HEK293T (cell line): ENCODE results near the gene ADK.

Experiments used
- CTCF ChIA-PET: fragments of 350-600 bp; formaldehyde crosslinking; extraction: SDS; loops from one replicate; lab custom pipeline; 2021; ENCODE audit warnings: antibody characterized with exemption, inconsistent platforms; lab: Yijun Ruan, JAX
- POLR2A ChIA-PET: fragments of 350-600 bp; formaldehyde crosslinking; extraction: SDS; loops from one replicate; lab custom pipeline; 2020; ENCODE audit warnings: antibody characterized with exemption, inconsistent platforms; lab: Yijun Ruan, JAX
- DNase-seq: peaks from one replicate; pipeline ENCODE4 v3.0.0; 2012; ENCODE audit warnings: mixed read lengths; ENCODE audit errors: extremely low spot score
- ARNT ChIP-seq: fragments of 450-650 bp; IDR thresholded peaks from 2 replicates; pipeline ENCODE4 v1.6.1; 2017; ENCODE audit warnings: mild to moderate bottlenecking
- BHLHE40 ChIP-seq: fragments of 450-650 bp; IDR thresholded peaks from 2 replicates; pipeline ENCODE4 v1.6.1; 2016; ENCODE audit warnings: mild to moderate bottlenecking, moderate library complexity, borderline replicate concordance
- CTBP1 ChIP-seq: fragments of 450-650 bp; IDR thresholded peaks from 2 replicates; pipeline ENCODE4 v1.6.1; 2016; ENCODE audit warnings: borderline replicate concordance
- ELF4 ChIP-seq: fragments of 450-650 bp; IDR thresholded peaks from 2 replicates; pipeline ENCODE4 v1.6.1; 2017; ENCODE audit warnings: antibody characterized with exemption
- FOXA1 ChIP-seq: fragments of 450-650 bp; IDR thresholded peaks from 2 replicates; pipeline ENCODE4 v1.6.1; 2016; ENCODE audit warnings: mild to moderate bottlenecking
- FOXK2 ChIP-seq: fragments of 450-650 bp; IDR thresholded peaks from 2 replicates; pipeline ENCODE4 v1.6.1; 2016; ENCODE audit warnings: mild to moderate bottlenecking
- FOXM1 ChIP-seq: fragments of 450-650 bp; IDR thresholded peaks from 2 replicates; pipeline ENCODE4 v1.6.1; 2017; ENCODE audit warnings: mild to moderate bottlenecking, borderline replicate concordance
- HDGF ChIP-seq: fragments of 450-650 bp; IDR thresholded peaks from 2 replicates; pipeline ENCODE4 v1.6.1; 2017; ENCODE audit warnings: antibody characterized with exemption, borderline replicate concordance
- L3MBTL2 ChIP-seq: fragments of 450-650 bp; conservative IDR thresholded peaks from 2 replicates; pipeline ENCODE4 v1.6.1; 2016; ENCODE audit warnings: mild to moderate bottlenecking
- LEF1 ChIP-seq: fragments of 450-650 bp; IDR thresholded peaks from 2 replicates; pipeline ENCODE4 v1.6.1; 2017; ENCODE audit warnings: mild to moderate bottlenecking, borderline replicate concordance
- NFRKB ChIP-seq: fragments of 450-650 bp; IDR thresholded peaks from 2 replicates; pipeline ENCODE4 v1.6.1; 2016; ENCODE audit warnings: mild to moderate bottlenecking, moderate library complexity
- SP1 ChIP-seq: fragments of 450-650 bp; IDR thresholded peaks from 2 replicates; pipeline ENCODE4 v1.6.1; 2017
- SUZ12 ChIP-seq: fragments of 450-650 bp; IDR thresholded peaks from 2 replicates; pipeline ENCODE4 v1.6.1; 2016; ENCODE audit warnings: mild to moderate bottlenecking
- TARDBP ChIP-seq: fragments of 450-650 bp; IDR thresholded peaks from 2 replicates; pipeline ENCODE4 v1.6.1; 2016
- ZNF384 ChIP-seq: fragments of 450-650 bp; IDR thresholded peaks from 2 replicates; pipeline ENCODE4 v1.6.1; 2016
- TF ChIP-seq, protein P1 (sequence below): fragments of 450-650 bp; IDR thresholded peaks from 2 replicates; pipeline ENCODE4 v1.6.1; 2016

The ADK gene

DNA sequence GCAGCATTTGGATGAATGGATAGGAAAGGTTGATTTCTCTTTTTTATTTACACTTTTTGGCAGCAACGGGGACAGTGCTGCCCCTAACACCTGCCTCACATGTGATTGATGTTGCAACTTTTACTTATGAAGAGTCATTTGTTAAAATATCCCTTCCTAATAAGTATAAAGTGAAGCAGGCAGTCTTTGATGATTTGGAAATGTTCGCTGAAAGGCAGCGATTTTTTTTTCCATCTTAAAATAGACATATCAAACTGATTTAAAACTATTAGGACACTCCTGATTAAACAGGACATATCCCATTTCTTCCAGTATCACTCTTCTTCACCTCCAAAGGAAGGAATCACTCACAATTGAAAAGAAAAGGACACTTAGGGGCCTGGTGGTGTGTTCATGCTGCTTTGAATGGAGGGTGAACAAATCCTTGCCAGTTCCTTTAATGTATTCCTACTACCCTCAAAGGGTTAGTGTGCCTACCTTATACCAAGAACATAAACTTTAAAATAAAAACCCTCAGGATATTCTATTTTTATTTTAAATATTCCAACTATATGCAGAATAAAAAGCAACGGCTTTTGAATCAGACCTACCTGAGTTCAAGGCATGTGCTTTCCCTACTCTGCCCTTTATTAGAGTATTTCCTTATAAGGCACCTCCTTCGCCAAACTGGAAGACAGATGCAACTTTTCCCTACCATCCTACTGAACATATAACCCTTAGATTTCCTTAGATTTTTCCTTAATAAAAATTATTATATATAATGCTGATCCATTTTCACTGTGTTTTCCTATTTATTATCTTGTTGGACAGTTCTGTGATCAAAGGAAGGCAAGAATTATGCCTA is 1.1 kb downstream of the ADK start:
- TF ChIP-seq FOXM1 (no peak), FOXA1 (no peak), BHLHE40 (no peak), ARNT (no peak)
- ChIA-PET POLR2A (interaction anchor here (0.7 kb wide), 1 partner anchor 59 kb away, joined by 4 read pairs; no protein-coding TSS in a partner anchor), CTCF (interaction anchor here (1.2 to 1.6 kb wide), 2 partner anchors 11 to 87 kb away, joined by 3 to 5 read pairs; no protein-coding TSS in a partner anchor)
- DNase-seq: no peak

DNA sequence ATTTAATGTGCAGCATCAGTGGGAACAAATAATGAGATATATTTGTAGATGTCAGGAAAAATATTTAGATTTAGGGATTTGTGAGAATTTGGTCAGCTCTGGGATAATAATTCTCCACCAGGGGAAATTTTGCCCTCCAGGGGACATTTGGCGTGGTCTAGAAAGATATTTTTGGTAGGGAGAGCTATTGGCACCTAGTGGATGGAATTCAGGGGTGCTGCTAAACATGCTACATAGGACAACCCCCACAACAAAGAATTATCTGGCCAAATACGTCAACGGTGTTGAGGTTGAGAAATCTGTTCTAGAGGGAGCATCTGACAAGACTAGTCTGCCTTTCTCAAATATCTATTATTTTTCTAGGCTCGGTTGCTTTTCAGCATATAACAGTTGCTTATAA is 2.1 kb downstream of the ADK start:
- DNase-seq: no peak
- CTCF ChIA-PET: interaction anchor here (1.2 kb wide), 1 partner anchor 10 kb away, joined by 3 read pairs; no protein-coding TSS in a partner anchor
- POLR2A ChIA-PET: no interaction called here
- TF ChIP-seq HDGF (no peak), FOXK2 (no peak), SP1 (no peak), ARNT (no peak), BHLHE40 (no peak), LEF1 (no peak), TARDBP (no peak)

DNA sequence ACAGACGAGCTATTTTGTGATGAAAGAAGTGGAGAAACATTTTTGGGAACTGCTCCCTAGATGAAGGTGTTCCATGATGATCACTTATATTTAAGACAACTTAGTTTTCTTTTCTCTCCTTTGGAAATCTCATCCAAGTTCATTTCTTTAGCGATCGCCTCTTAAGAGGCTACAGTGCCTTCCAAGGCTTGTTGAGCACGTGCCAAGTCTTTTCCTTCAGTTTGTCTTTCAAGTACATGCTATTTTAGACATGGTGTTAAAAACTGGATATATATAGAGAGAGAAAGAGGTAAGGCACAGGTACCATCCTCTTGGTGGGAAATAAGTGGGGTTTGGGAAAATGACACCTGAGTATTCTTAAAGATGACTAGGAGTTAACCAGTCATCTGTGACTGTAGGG is 2.7 kb downstream of the ADK start:
- TF ChIP-seq HDGF (no peak), SP1 (no peak)
- DNase-seq: no peak
- CTCF ChIA-PET: interaction anchor here (1.2 kb wide), 1 partner anchor 9 kb away, joined by 3 read pairs; no protein-coding TSS in a partner anchor
- POLR2A ChIA-PET: no interaction called here

DNA sequence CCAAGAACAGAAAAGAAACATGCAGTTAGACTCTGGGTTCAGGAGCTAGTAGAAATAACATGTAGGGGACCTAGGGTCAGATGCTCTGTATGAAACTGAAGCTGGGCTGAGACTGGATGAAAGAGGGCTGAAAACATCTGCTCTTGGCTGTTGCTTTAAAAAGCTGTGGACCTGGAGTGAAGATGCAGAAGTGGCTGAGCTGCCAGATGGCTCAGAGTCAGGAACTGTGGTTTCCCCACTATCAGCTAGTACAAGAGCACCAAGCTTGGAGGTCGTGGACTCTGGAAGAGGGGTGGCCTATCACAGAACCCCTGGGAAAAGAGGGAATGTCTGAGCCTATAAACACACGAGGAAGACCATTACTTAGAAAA is 5.9 kb downstream of the ADK start:
- POLR2A ChIA-PET: interaction anchor here (1.8 kb wide), 1 partner anchor 20 kb away, joined by 7 read pairs; no protein-coding TSS in a partner anchor
- CTCF ChIA-PET: no interaction called here
- TF ChIP-seq CTBP1 (no peak), SUZ12 (no peak), FOXA1 (no peak), ZNF384 (no peak), ELF4 (no peak), SP1 (no peak), ARNT (no peak), NFRKB (no peak), LEF1 (no peak), FOXK2 (no peak), FOXM1 (no peak), HDGF (no peak), BHLHE40 (no peak), L3MBTL2 (no peak), TARDBP (no peak)
- TF ChIP-seq, protein P1, sequence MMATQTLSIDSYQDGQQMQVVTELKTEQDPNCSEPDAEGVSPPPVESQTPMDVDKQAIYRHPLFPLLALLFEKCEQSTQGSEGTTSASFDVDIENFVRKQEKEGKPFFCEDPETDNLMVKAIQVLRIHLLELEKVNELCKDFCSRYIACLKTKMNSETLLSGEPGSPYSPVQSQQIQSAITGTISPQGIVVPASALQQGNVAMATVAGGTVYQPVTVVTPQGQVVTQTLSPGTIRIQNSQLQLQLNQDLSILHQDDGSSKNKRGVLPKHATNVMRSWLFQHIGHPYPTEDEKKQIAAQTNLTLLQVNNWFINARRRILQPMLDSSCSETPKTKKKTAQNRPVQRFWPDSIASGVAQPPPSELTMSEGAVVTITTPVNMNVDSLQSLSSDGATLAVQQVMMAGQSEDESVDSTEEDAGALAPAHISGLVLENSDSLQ: no peak
- no peak for DNase-seq

DNA sequence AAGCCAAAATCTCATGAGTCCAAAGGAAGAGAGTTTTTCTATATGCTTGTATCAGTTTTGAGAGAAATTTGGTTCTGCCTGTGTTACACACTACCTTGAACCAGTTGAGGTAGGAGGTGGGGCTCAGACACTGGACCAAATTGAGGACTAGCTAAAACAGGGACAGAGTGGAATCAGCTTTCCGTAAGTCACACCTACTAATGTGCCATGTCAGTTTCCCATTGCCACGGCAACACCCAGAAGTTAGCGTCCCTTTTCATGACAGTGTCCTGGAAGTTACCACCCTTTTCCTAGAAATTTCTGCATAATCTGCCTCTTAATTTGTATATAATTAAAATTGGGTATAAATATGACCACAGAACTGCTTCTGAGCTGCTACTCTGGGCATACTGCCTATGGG is 9.0 kb downstream of the ADK start:
- ChIA-PET POLR2A (no interaction called here), CTCF (no interaction called here)
- TF ChIP-seq HDGF (no peak), FOXA1 (no peak), FOXK2 (no peak), L3MBTL2 (no peak), BHLHE40 (no peak), LEF1 (no peak), TARDBP (no peak), ELF4 (no peak), SP1 (no peak), SUZ12 (no peak)
- TF ChIP-seq, protein P1: no peak
- no peak for DNase-seq

DNA sequence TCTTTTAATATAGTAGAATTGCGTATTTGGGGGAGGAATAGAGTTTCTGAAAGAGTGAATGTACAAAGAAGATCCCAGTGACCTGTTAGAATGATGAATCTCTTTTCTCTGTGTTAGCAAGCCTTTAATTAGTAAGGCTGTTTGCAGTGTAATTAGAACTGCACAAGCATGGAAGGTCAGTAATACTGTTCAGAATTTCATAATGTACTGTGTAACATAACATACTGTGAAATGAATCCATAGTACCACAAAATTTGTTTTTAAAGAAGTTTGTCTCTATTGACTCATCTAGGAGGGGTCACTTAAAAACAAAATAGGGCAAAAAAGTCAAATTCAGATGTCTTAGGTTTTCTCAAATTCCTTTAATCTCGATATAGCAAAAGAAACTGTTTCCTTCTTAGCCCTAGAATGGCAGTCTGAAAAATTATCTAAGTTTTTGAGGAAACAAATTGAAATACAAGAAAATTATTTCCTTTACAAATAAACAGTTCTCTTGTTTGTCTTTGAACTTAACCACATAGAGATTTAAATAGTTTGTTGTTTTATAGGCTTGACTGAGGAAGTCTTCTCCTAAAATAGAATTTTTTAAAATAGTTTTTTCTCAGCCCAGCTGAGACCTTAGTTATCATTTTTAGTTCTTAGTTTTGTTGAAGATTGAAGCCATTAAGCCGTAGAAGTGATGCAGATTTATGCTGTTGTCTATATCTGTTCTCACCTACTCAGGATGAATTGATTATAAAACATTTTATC is 12.5 kb downstream of the ADK start:
- DNase-seq: no peak
- ChIA-PET CTCF (interaction anchor here (0.7 kb wide), 1 partner anchor 10 kb away, joined by 3 read pairs; no protein-coding TSS in a partner anchor), POLR2A (no interaction called here)
- no peak for TF ChIP-seq ELF4
- no peak for TF ChIP-seq TARDBP
- no peak for TF ChIP-seq CTBP1
- TF ChIP-seq ARNT: no peak
- no peak for TF ChIP-seq HDGF
- no peak for TF ChIP-seq ZNF384
- no peak for TF ChIP-seq NFRKB
- no peak for TF ChIP-seq FOXA1
- no peak for TF ChIP-seq L3MBTL2
- TF ChIP-seq, protein P1: no peak
